ENCODE measurements around the gene UFSP2.

DNA sequence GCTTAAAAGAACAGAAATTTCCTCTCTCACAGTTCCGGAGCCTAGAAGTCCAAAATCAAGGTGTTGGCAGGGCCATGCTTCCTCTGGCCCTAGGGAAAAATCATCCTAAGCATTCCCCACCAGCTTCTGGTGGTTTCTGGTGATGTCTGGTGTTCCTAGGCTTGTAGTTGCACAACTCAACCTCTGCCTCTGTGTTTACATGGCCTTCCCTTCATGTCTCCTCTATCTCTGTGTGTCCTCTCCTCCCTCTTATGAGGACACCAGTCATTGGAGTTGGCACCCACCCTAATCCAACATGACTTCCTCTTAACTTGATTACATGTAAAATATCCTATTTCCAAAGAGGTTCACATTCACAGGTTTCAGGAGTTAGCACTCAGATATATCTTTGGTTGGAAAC lies 45.4 kb downstream of the UFSP2 start:
- TF ChIP-seq CTCF (optimal IDR thresholded peaks at IDR 0.05 in 1 of 3, IDR thresholded peaks at IDR 0.05 in 1 of 3, conservative IDR thresholded peaks at IDR 0.05 in 1 of 3; ENCODE audit: extremely low read depth in 1 of 3, insufficient read depth in 2 of 3, low read length in 3 of 3) (no peak), EZH2 (IDR thresholded peaks at IDR 0.05; ENCODE audit: low read length) (no peak)

Measured in keratinocyte (primary cell).